GM13976 (cell line): Measurements from ENCODE around the gene ALOX15.
"Not testable (repeated sequence)": the region's sequence is repeated elsewhere in the genome, so short reads cannot be mapped to it uniquely, and the experiment has no call there.

ENCODE experiments used
- DNase-seq: peaks from one replicate; pipeline ENCODE4 v3.0.0; 2012; ENCODE audit warnings: low spot score
- CTCF ChIP-seq: IDR thresholded peaks from 2 replicates; pipeline ENCODE4 v1.5.1; 2012; ENCODE audit warnings: borderline replicate concordance, mild to moderate bottlenecking; ENCODE audit not compliant: insufficient read depth; ENCODE audit errors: extremely low read depth, missing control alignments, control extremely low read depth
- in situ Hi-C: fragments of 300-500 bp; cut with MboI; formaldehyde crosslinking; loops from one replicate; pipeline ENCODE4 v1.12.0; 2022; ENCODE audit warnings: low sequenced_read_pairs, mixed read lengths, inconsistent platforms; ENCODE audit not compliant: unreplicated experiment

ALOX15 gene

DNA sequence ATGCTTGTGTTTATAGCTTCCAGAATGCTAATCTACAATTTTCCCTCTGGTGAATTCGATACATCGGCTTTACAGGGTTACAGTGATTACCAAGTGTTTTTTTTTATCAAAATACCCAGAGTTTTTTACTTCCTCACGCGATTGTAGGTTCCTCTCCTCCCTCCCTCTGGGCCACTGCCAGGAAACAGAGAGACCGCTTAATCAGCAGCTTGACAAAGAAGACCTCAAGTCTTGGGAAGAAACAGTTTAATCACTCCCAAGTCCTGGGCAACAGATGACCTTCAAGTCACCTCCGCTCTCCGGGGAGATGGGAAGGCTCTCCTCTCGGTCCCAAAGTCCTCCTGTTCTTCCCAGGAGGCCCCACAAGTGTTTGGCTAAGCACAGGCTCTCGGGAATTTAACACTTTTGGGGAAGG, 33.7 kb downstream of the ALOX15 start:
- in situ Hi-C loops, result no loop called here
- TF ChIP-seq CTCF, result no peak
- no peak for DNase-seq

- in situ Hi-C loops, result no loop called here
- DNase-seq, result no peak
- TF ChIP-seq CTCF, result no peak
Measured at GRCh38 chr17:4607261-4607741, 34.2 kb downstream of the ALOX15 start.

DNA sequence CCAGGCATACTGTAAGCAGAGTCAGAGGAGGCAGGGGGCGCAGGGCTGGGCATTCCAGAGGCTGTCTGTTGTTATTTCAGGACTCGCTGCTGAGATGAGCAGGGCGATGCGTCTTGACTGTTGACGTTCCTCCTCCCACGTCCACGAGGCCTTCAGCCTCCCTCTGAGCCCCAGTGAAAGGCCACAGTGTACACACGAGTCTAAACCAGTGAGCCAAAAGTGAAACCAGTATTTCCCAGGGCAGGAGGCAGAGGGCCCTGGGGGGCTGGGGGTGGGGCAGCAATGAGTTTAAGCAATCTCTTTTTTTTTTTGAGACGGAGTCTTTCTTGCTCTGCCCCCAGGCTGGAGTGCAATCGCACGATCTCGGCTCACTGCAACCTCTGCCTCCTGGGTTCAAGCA, 35.7 kb downstream of the ALOX15 start:
- TF ChIP-seq CTCF, result no peak
- in situ Hi-C loops, result no loop called here
- DNase-seq, result no peak

DNA sequence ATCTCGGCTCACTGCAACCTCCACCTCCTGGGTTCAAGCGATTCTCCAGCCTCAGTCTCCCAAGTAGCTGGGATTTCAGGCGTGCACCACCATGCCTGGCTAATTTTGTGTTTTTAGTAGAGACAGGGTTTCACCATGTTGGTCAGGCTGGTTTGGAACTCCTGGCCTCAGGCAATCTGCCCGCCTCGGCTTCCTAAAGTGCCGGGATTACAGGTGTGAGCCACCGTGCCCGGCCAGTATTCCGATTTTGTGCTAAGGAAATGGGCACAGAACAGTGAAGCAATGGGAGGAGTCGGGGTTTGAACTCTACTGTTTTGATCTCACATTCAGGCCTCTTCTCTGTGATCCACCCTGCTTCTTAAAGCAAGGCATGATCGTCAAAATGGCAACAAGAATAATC, 36.7 kb downstream of the ALOX15 start:
- DNase-seq, in situ Hi-C loops: not testable (repeated sequence)

- in situ Hi-C loops, result no loop called here
- no peak for TF ChIP-seq CTCF
- no peak for DNase-seq
Measured at GRCh38 chr17:4604111-4604644, 37.3 kb downstream of the ALOX15 start.

DNA sequence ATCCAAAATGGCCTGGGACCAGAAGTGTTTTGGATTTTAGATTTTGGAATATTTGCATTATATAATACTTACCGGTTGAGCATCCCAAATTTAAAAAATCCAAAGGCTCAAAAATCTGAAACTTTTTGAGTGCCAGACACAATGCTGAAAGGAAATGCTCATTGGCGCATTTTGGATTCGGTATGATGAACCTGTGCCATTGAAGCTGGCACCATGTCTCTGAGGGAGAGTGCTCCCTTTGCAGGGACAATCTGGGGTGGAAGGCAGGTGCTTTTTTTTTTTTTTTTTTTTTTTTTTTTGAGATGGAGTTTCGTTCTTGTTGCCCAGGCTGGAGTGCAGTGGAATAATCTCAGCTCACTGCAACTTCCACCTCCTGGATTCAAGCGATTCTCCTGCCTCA, 39.4 kb downstream of the ALOX15 start:
- no peak for DNase-seq
- in situ Hi-C loops, result no loop called here
- TF ChIP-seq CTCF, result no peak

GRCh38 chr17:4601326-4601725, 40.2 kb downstream of the ALOX15 start:
- DNase-seq, result no peak
- in situ Hi-C loops, result no loop called here
- TF ChIP-seq CTCF, result no peak

DNA sequence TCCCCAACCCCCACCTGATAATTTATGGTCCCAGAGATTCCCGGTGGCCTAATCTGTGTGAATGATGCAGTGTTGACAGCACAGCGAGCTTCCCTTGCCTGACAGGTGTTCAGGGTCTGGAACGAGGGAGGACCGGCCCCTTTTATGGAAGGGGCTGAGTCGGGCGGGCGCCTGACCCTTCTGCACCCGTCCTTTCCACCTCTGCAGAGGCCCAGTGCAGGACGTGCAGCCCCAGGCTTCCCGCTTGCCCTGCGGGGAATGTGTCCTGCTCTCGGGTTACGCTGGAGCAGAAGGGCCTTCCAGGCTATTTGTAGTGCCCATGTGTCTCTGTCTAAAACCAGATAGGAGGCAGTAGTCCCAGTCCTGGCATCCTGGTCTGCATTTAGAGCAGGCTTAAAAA, 40.9 kb downstream of the ALOX15 start:
- DNase-seq, result no peak
- no peak for TF ChIP-seq CTCF
- in situ Hi-C loops, result no loop called here
